GM12878 (cell line): Measurements from ENCODE around the gene GRB10.

ENCODE experiments used
- BCL11A ChIP-seq: IDR thresholded peaks from 2 replicates; pipeline ENCODE4 v1.6.1; 2011; ENCODE audit warnings: low read depth, low read length
- BHLHE40 ChIP-seq, 2 experiments: fragments of 450-650 bp in 1 of 2; IDR thresholded peaks; 2 replicates each; pipeline ENCODE4 v1.6.1; 2011 to 2017; ENCODE audit warnings: low read depth in 2 of 2, borderline replicate concordance in 1 of 2, improper control_type of control experiment in 1 of 2, low read length in 1 of 2, mild to moderate bottlenecking in 1 of 2
- MXI1 ChIP-seq: fragments of 150-350 bp; IDR thresholded peaks from 2 replicates; pipeline ENCODE4 v1.6.1; 2011; ENCODE audit warnings: low read depth, mild to moderate bottlenecking, inconsistent platforms, low read length, improper control_type of control experiment
- RBBP5 ChIP-seq: fragments of 200-600 bp; sonication (generic); conservative IDR thresholded peaks from 2 replicates; pipeline ENCODE4 v1.6.1; 2016
- SMAD1 ChIP-seq: fragments of 450-650 bp; IDR thresholded peaks from 2 replicates; pipeline ENCODE4 v1.6.1; 2018; ENCODE audit warnings: mild to moderate bottlenecking, low read depth; ENCODE audit not compliant: partially characterized antibody
- SUZ12 ChIP-seq: fragments of 200-600 bp; sonication (generic); IDR thresholded peaks from one replicate; pipeline ENCODE4 v1.6.1; 2018; ENCODE audit warnings: antibody characterized with exemption, mild to moderate bottlenecking; ENCODE audit not compliant: unreplicated experiment
- TF ChIP-seq, protein P1 (sequence below), 3 experiments: IDR thresholded peaks in 2 of 3; conservative IDR thresholded peaks in 1 of 3; 2 replicates each; pipeline ENCODE4 v1.5.1; 2011; ENCODE audit warnings: low read depth in 3 of 3, low read length in 3 of 3, mild to moderate bottlenecking in 3 of 3, control low read depth in 2 of 3, moderate library complexity in 2 of 3, inconsistent platforms in 1 of 3, mixed read lengths in 1 of 3; ENCODE audit not compliant: control insufficient read depth in 2 of 3, insufficient read depth in 1 of 3; ENCODE audit errors: extremely low read depth in 1 of 3

- TF ChIP-seq, protein P1, sequence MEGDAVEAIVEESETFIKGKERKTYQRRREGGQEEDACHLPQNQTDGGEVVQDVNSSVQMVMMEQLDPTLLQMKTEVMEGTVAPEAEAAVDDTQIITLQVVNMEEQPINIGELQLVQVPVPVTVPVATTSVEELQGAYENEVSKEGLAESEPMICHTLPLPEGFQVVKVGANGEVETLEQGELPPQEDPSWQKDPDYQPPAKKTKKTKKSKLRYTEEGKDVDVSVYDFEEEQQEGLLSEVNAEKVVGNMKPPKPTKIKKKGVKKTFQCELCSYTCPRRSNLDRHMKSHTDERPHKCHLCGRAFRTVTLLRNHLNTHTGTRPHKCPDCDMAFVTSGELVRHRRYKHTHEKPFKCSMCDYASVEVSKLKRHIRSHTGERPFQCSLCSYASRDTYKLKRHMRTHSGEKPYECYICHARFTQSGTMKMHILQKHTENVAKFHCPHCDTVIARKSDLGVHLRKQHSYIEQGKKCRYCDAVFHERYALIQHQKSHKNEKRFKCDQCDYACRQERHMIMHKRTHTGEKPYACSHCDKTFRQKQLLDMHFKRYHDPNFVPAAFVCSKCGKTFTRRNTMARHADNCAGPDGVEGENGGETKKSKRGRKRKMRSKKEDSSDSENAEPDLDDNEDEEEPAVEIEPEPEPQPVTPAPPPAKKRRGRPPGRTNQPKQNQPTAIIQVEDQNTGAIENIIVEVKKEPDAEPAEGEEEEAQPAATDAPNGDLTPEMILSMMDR (IDR thresholded peaks at IDR 0.05 in 2 of 3, conservative IDR thresholded peaks at IDR 0.05 in 1 of 3; ENCODE audit: control insufficient read depth in 2 of 3, extremely low read depth in 1 of 3, insufficient read depth in 1 of 3, low read depth in 3 of 3, low read length in 3 of 3) = no peak
- TF ChIP-seq BCL11A (no peak), SUZ12 (no peak), SMAD1 (no peak), RBBP5 (no peak), MXI1 (no peak), BHLHE40 (IDR thresholded peaks at IDR 0.05; ENCODE audit: borderline replicate concordance in 1 of 2, low read depth in 2 of 2, low read length in 1 of 2) (no peak)
Observed at GRCh38 chr7:50743016-50743415, 39.7 kb downstream of the GRB10 start.
